ENCODE results near the gene S1PR4.
A peak's percentile ranks its signal among the peaks of the same experiment; 100 is the strongest.

The S1PR4 gene, protein sequence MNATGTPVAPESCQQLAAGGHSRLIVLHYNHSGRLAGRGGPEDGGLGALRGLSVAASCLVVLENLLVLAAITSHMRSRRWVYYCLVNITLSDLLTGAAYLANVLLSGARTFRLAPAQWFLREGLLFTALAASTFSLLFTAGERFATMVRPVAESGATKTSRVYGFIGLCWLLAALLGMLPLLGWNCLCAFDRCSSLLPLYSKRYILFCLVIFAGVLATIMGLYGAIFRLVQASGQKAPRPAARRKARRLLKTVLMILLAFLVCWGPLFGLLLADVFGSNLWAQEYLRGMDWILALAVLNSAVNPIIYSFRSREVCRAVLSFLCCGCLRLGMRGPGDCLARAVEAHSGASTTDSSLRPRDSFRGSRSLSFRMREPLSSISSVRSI

DNA sequence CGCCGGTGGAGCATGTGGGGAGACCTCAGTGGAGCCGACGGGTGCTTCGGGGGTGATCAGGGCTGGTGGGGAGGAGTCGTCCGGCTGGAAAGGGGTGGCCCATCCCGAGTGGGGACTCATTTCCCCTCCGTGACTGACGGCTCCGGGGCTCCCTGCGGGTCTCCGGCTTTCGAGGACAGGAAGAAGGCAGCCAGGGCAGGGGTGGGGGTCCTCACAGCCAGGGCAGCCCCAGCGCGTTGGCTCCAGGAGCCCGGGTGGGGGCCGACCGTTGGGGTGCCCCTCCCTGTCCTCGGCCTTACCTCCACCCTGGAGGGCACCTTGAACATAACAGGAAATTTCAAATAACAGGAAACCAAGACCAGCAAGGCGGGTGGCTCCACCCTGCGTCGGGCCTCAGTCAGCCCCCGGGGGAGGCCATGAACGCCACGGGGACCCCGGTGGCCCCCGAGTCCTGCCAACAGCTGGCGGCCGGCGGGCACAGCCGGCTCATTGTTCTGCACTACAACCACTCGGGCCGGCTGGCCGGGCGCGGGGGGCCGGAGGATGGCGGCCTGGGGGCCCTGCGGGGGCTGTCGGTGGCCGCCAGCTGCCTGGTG, at the start of gene S1PR4:
Gene S1PR4, plus strand, starts transcription at position 393 of the 596 bp plus-strand sequence. Its CDS starts 24 bp downstream, at position 417.
- no peak for DNase-seq (ENCODE audit: extremely low read depth, low read depth)
- TF ChIP-seq, protein P1, sequence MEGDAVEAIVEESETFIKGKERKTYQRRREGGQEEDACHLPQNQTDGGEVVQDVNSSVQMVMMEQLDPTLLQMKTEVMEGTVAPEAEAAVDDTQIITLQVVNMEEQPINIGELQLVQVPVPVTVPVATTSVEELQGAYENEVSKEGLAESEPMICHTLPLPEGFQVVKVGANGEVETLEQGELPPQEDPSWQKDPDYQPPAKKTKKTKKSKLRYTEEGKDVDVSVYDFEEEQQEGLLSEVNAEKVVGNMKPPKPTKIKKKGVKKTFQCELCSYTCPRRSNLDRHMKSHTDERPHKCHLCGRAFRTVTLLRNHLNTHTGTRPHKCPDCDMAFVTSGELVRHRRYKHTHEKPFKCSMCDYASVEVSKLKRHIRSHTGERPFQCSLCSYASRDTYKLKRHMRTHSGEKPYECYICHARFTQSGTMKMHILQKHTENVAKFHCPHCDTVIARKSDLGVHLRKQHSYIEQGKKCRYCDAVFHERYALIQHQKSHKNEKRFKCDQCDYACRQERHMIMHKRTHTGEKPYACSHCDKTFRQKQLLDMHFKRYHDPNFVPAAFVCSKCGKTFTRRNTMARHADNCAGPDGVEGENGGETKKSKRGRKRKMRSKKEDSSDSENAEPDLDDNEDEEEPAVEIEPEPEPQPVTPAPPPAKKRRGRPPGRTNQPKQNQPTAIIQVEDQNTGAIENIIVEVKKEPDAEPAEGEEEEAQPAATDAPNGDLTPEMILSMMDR (IDR thresholded peaks at IDR 0.05; ENCODE audit: low read depth, low read length, missing control alignments) = no peak
- no peak within 1 kb of the TSS for H3K4me3 ChIP-seq (replicated peaks; ENCODE audit: low read depth, low read length)

DNA sequence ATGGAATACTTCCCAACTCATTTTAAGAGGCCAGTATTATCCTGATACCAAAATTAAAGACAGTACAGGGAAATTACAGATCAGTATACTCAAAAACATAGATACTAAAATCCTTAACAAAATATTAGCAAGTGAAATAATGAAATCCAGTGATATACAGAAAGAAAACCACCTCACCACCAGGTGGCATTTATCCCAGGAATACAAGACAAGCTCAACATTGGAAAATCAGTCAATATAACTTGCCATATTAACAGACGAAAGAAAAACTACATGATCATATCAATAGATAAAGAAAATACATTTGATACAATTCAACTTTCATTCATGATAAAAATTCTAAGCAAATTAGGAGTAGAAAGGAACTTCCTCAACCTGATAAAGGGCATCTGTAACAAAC, 49.5 kb upstream of the S1PR4 start:
- peak; percentile 29 for DNase-seq (ENCODE audit: extremely low read depth, low read depth)
- TF ChIP-seq, protein P1 (IDR thresholded peaks at IDR 0.05; ENCODE audit: low read depth, low read length, missing control alignments) = peak; percentile 48
- no peak overlapping the region for H3K4me3 ChIP-seq (replicated peaks; ENCODE audit: low read depth, low read length)

DNA sequence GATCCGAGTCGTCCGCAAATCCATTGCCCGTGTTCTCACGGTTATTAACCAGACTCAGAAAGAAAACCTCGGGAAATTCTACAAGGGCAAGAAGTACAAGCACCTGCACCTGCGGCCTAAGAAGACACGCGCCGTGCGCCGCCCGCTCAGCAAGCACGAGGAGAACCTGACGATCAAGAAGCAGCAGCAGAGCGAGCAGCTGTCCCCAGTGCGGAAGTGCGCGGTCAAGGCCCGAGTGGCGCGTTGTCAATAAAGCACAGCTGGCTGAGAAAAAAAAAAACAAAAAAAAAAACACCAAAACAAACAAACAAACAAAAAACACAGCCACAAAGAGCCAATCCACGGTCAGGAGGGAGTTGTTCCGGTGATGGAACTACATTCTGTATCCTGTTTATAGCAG, 47.4 kb upstream of the S1PR4 start:
- TF ChIP-seq, protein P1 (IDR thresholded peaks at IDR 0.05; ENCODE audit: low read depth, low read length, missing control alignments) = no peak
- DNase-seq (ENCODE audit: extremely low read depth, low read depth) = no peak

DNA sequence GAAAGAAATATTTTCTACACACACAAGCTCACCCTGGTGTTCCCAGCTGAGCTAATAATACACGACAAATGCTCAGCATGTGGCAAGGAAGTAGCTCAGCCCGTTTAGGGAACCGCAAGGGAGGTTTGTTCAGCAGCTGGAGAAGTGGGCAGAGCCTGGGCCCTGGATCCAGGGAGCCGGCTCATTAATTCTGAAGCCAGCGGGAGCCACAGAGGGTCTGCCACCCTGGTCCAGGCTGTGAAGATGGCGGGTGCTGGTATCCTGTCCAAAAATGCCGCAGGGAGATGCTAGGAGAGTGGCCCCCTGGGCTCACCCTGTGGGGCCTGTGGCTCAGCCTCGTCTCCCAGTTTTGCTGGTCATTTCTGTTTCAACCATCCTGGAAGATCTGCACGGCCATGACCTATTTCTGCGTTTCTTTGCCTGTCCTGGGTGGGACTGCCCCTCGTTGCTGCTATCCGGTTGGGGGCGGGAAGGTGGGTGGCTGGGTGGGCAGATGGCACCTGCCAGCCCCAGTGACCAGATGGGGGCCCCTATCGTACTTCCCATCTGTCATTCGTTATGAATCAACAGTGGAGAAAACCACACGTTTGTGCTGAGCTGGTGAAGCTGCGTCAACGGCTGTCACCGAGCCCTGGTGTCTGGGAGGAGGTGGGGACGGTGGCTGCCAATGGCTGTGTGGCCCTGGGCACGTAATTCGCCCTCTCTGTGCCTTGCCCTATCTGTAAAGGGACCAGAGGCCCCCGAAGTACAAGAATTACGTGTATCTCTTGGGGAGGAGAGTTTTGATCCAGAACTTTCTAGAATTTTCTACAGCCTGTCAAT, 45.4 kb upstream of the S1PR4 start:
- TF ChIP-seq, protein P1 (IDR thresholded peaks at IDR 0.05; ENCODE audit: low read depth, low read length, missing control alignments) = no peak
- no peak for DNase-seq (ENCODE audit: extremely low read depth, low read depth)
- no peak overlapping the region for H3K4me3 ChIP-seq (replicated peaks; ENCODE audit: low read depth, low read length)

More for the DNA sequence above, 47.4 kb upstream of the S1PR4 start:
- no peak overlapping the region for H3K4me3 ChIP-seq (replicated peaks; ENCODE audit: low read depth, low read length)

DNA sequence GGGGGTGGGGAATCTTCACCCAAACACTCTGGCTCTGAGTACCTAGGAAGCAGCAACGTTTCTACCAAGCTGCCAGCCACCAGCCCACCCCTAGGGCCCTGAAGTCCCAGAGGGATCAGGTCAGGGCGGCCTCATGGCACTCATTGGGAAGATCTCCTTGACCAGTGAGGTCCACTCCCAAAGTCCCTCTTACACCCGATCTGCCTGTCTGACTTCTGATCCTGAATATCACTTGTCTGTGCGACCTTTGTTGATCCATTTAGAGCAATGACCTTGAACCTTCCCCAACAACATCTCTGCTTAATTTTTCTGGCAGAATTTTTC, 44.8 kb upstream of the S1PR4 start:
- H3K4me3 ChIP-seq (replicated peaks; ENCODE audit: low read depth, low read length) = no peak overlapping the region
- TF ChIP-seq, protein P1 (IDR thresholded peaks at IDR 0.05; ENCODE audit: low read depth, low read length, missing control alignments) = no peak
- DNase-seq (ENCODE audit: extremely low read depth, low read depth) = no peak

DNA sequence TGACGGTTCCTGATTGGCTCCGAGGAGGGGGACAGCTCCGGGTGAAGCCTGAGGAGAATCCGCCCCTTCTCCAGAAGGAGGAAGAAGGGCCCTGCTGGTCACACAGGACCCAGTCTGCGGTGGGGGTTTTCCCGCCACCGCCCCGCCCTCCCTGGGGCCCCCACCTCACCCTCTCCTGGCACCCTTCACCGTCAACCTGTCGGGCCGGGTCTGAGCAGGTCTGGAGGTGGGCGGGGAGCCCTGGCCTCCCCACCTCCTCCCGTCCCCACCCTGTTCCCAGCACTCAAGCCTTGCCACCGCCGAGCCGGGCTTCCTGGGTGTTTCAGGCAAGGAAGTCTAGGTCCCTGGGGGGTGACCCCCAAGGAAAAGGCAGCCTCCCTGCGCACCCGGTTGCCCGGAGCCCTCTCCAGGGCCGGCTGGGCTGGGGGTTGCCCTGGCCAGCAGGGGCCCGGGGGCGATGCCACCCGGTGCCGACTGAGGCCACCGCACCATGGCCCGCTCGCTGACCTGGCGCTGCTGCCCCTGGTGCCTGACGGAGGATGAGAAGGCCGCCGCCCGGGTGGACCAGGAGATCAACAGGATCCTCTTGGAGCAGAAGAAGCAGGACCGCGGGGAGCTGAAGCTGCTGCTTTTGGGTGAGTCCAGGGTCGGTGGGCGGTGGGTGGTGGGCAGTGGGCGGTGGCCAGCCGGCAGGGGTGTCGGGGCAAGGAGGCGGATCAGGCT, 42.4 kb upstream of the S1PR4 start, which contains the start of gene GNA15:
Gene GNA15, plus strand, starts transcription at position 73 of the 723 bp plus-strand sequence. Its CDS starts 418 bp downstream, at position 491.
- H3K4me3 ChIP-seq (replicated peaks; ENCODE audit: low read depth, low read length) = no peak within 1 kb of the TSS
- TF ChIP-seq, protein P1 (IDR thresholded peaks at IDR 0.05; ENCODE audit: low read depth, low read length, missing control alignments) = no peak
- no peak for DNase-seq (ENCODE audit: extremely low read depth, low read depth)

Data from HFF-Myc (cell line).